ENCODE measurements around the gene SCAP. TPM values are rescaled to one million over a fixed set of nuclear protein-coding genes. Genes with fewer than 3 reads are reported as not detected.

The SCAP gene
- total RNA-seq, 1 experiment from 2014 or later = 115 TPM

- no peak for TF ChIP-seq HMGA2 (CRISPR knock-in tag; IDR thresholded peaks at IDR 0.05)
- TF ChIP-seq FOXK1 (CRISPR knock-in tag; IDR thresholded peaks at IDR 0.05) = peak; percentile 74
- TF ChIP-seq ATF3 (CRISPR knock-in tag; conservative IDR thresholded peaks at IDR 0.05) = no peak
- TF ChIP-seq JUN (CRISPR knock-in tag; IDR thresholded peaks at IDR 0.05) = 0 out of 2 replicates have a peak, but pooled peaks have one; percentile 79
- TF ChIP-seq, protein P1, sequence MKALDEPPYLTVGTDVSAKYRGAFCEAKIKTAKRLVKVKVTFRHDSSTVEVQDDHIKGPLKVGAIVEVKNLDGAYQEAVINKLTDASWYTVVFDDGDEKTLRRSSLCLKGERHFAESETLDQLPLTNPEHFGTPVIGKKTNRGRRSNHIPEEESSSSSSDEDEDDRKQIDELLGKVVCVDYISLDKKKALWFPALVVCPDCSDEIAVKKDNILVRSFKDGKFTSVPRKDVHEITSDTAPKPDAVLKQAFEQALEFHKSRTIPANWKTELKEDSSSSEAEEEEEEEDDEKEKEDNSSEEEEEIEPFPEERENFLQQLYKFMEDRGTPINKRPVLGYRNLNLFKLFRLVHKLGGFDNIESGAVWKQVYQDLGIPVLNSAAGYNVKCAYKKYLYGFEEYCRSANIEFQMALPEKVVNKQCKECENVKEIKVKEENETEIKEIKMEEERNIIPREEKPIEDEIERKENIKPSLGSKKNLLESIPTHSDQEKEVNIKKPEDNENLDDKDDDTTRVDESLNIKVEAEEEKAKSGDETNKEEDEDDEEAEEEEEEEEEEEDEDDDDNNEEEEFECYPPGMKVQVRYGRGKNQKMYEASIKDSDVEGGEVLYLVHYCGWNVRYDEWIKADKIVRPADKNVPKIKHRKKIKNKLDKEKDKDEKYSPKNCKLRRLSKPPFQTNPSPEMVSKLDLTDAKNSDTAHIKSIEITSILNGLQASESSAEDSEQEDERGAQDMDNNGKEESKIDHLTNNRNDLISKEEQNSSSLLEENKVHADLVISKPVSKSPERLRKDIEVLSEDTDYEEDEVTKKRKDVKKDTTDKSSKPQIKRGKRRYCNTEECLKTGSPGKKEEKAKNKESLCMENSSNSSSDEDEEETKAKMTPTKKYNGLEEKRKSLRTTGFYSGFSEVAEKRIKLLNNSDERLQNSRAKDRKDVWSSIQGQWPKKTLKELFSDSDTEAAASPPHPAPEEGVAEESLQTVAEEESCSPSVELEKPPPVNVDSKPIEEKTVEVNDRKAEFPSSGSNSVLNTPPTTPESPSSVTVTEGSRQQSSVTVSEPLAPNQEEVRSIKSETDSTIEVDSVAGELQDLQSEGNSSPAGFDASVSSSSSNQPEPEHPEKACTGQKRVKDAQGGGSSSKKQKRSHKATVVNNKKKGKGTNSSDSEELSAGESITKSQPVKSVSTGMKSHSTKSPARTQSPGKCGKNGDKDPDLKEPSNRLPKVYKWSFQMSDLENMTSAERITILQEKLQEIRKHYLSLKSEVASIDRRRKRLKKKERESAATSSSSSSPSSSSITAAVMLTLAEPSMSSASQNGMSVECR (CRISPR knock-in tag; IDR thresholded peaks at IDR 0.05; ENCODE audit: borderline replicate concordance) = peak; percentile 91; the same call in 1 of the 2 replicates
- no peak for TF ChIP-seq JAZF1 (CRISPR knock-in tag; IDR thresholded peaks at IDR 0.05)
- TF ChIP-seq ZNF671 (CRISPR knock-in tag; IDR thresholded peaks at IDR 0.05) = no peak
- TF ChIP-seq TCF7 (CRISPR knock-in tag; IDR thresholded peaks at IDR 0.05; ENCODE audit: low read depth) = no peak
- 0 out of 2 replicates have a peak, but pooled peaks have one; percentile 74 for TF ChIP-seq ZBTB43 (CRISPR knock-in tag; IDR thresholded peaks at IDR 0.05)
- no peak for TF ChIP-seq OVOL2 (CRISPR knock-in tag; IDR thresholded peaks at IDR 0.05; ENCODE audit: borderline replicate concordance)
- TF ChIP-seq, protein P2, sequence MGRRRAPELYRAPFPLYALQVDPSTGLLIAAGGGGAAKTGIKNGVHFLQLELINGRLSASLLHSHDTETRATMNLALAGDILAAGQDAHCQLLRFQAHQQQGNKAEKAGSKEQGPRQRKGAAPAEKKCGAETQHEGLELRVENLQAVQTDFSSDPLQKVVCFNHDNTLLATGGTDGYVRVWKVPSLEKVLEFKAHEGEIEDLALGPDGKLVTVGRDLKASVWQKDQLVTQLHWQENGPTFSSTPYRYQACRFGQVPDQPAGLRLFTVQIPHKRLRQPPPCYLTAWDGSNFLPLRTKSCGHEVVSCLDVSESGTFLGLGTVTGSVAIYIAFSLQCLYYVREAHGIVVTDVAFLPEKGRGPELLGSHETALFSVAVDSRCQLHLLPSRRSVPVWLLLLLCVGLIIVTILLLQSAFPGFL (CRISPR knock-in tag; IDR thresholded peaks at IDR 0.05; ENCODE audit: borderline replicate concordance) = no peak
- peak; percentile 74; the same call in 1 of the 2 replicates for TF ChIP-seq FOXP1 (CRISPR knock-in tag; IDR thresholded peaks at IDR 0.05; ENCODE audit: borderline replicate concordance)
- TF ChIP-seq, protein P3, sequence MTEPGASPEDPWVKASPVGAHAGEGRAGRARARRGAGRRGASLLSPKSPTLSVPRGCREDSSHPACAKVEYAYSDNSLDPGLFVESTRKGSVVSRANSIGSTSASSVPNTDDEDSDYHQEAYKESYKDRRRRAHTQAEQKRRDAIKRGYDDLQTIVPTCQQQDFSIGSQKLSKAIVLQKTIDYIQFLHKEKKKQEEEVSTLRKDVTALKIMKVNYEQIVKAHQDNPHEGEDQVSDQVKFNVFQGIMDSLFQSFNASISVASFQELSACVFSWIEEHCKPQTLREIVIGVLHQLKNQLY (CRISPR knock-in tag; IDR thresholded peaks at IDR 0.05) = no peak
- TF ChIP-seq, protein P4, sequence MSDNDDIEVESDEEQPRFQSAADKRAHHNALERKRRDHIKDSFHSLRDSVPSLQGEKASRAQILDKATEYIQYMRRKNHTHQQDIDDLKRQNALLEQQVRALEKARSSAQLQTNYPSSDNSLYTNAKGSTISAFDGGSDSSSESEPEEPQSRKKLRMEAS (CRISPR knock-in tag; IDR thresholded peaks at IDR 0.05) = peak; percentile 87
- no peak; the same call in 1 of the 2 replicates for TF ChIP-seq E2F5 (CRISPR knock-in tag; IDR thresholded peaks at IDR 0.05)
- no peak for TF ChIP-seq NFATC4 (CRISPR knock-in tag; IDR thresholded peaks at IDR 0.05)
- TF ChIP-seq, protein P5, sequence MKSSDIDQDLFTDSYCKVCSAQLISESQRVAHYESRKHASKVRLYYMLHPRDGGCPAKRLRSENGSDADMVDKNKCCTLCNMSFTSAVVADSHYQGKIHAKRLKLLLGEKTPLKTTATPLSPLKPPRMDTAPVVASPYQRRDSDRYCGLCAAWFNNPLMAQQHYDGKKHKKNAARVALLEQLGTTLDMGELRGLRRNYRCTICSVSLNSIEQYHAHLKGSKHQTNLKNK (CRISPR knock-in tag; IDR thresholded peaks at IDR 0.05) = no peak; the same call in 1 of the 2 replicates
- no peak for TF ChIP-seq SOX15 (CRISPR knock-in tag; IDR thresholded peaks at IDR 0.05)
- no peak for TF ChIP-seq KAT7 (CRISPR knock-in tag; IDR thresholded peaks at IDR 0.05; ENCODE audit: borderline replicate concordance)
- no peak for TF ChIP-seq NR1H2 (CRISPR knock-in tag; IDR thresholded peaks at IDR 0.05)
- TF ChIP-seq, protein P6, sequence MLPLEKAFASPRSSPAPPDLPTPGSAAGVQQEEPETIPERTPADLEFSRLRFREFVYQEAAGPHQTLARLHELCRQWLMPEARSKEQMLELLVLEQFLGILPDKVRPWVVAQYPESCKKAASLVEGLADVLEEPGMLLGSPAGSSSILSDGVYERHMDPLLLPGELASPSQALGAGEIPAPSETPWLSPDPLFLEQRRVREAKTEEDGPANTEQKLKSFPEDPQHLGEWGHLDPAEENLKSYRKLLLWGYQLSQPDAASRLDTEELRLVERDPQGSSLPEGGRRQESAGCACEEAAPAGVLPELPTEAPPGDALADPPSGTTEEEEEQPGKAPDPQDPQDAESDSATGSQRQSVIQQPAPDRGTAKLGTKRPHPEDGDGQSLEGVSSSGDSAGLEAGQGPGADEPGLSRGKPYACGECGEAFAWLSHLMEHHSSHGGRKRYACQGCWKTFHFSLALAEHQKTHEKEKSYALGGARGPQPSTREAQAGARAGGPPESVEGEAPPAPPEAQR (CRISPR knock-in tag; IDR thresholded peaks at IDR 0.05) = no peak
- no peak for TF ChIP-seq FOXJ3 (CRISPR knock-in tag; IDR thresholded peaks at IDR 0.05; ENCODE audit: borderline replicate concordance)
- no peak for TF ChIP-seq AFF4 (CRISPR knock-in tag; IDR thresholded peaks at IDR 0.05; ENCODE audit: borderline replicate concordance)
Measured at GRCh38 chr3:47380601-47381316, 95.0 kb downstream of the SCAP start, which contains the start of gene PTPN23 (continued).
